OCI-LY1 (cell line): ENCODE measurements around the gene SRP9.

Experiments used
- H2AFZ ChIP-seq: fragments of 200-600 bp; sonication (generic), shearing (Covaris generic); 2 replicates; pipeline ENCODE4 v1.6.0; 2014; ENCODE audit warnings: antibody characterized with exemption, mild to moderate bottlenecking, low read length
- H3F3A ChIP-seq: fragments of 200-600 bp; sonication (generic), shearing (Covaris generic); 2 replicates; pipeline ENCODE4 v1.6.0; 2014; ENCODE audit warnings: mild to moderate bottlenecking, antibody characterized with exemption, low read length, moderate library complexity; ENCODE audit not compliant: insufficient read depth
- H3K27ac ChIP-seq: fragments of 200-600 bp; sonication (generic); 2 replicates; pipeline ENCODE4 v1.5.1; 2014; ENCODE audit warnings: low read length, mixed run types, mild to moderate bottlenecking, low read depth; ENCODE audit not compliant: poor library complexity, severe bottlenecking
- H3K27me3 ChIP-seq: fragments of 200-600 bp; sonication (generic); 2 replicates; pipeline ENCODE4 v1.6.0; 2014; ENCODE audit warnings: antibody characterized with exemption, mild to moderate bottlenecking, low read length, moderate library complexity; ENCODE audit not compliant: insufficient read depth
- H3K36me3 ChIP-seq: fragments of 200-600 bp; sonication (generic); 2 replicates; pipeline ENCODE4 v1.6.1; 2014; ENCODE audit warnings: mild to moderate bottlenecking, antibody characterized with exemption, low read length, moderate library complexity, mixed read lengths; ENCODE audit not compliant: insufficient read depth
- H3K4me1 ChIP-seq: fragments of 200-600 bp; sonication (generic); 2 replicates; pipeline ENCODE4 v1.5.1; 2014; ENCODE audit warnings: mild to moderate bottlenecking, low read length, moderate library complexity; ENCODE audit not compliant: insufficient read depth, severe bottlenecking
- H3K4me2 ChIP-seq: fragments of 200-600 bp; sonication (generic), shearing (Covaris generic); 2 replicates; pipeline ENCODE4 v1.6.1; 2014; ENCODE audit warnings: low read length
- H3K4me3 ChIP-seq: fragments of 200-600 bp; sonication (generic); 2 replicates; pipeline ENCODE4 v1.5.1; 2014; ENCODE audit warnings: low read length, low read depth, mild to moderate bottlenecking, mixed read lengths; ENCODE audit not compliant: poor library complexity, severe bottlenecking
- H3K79me2 ChIP-seq: fragments of 200-600 bp; shearing (Covaris generic); 2 replicates; pipeline ENCODE4 v1.6.1; 2016; ENCODE audit warnings: mixed run types, low read length, mixed read lengths; ENCODE audit not compliant: insufficient read depth
- H3K9ac ChIP-seq: fragments of 200-600 bp; sonication (generic), shearing (Covaris generic); 2 replicates; pipeline ENCODE4 v1.6.1; 2014; ENCODE audit warnings: mild to moderate bottlenecking, low read length, mixed read lengths
- H3K9me2 ChIP-seq: fragments of 200-600 bp; sonication (generic), shearing (Covaris generic); 2 replicates; pipeline ENCODE4 v1.6.1; 2014; ENCODE audit warnings: low read depth, mild to moderate bottlenecking, low read length, mixed read lengths
- H3K9me3 ChIP-seq: fragments of 200-600 bp; shearing (Covaris generic); 2 replicates; pipeline ENCODE4 v1.6.1; 2014; ENCODE audit warnings: low read length, mixed read lengths
- H4K20me1 ChIP-seq: fragments of 200-600 bp; sonication (generic), shearing (Covaris generic); 2 replicates; pipeline ENCODE4 v1.6.0; 2016; ENCODE audit warnings: mild to moderate bottlenecking, low read length; ENCODE audit not compliant: insufficient read depth
- CTCF ChIP-seq: fragments of 200-600 bp; sonication (generic), shearing (Covaris generic); IDR thresholded peaks from 2 replicates; pipeline ENCODE4 v1.5.1; 2017; ENCODE audit warnings: mild to moderate bottlenecking, antibody characterized with exemption, low read length, moderate library complexity, mixed read lengths
- EZH2 ChIP-seq: fragments of 200-600 bp; sonication (generic), shearing (Covaris generic); IDR thresholded peaks from 2 replicates; pipeline ENCODE4 v1.8.0; 2017; ENCODE audit warnings: borderline replicate concordance, mixed run types, mild to moderate bottlenecking, antibody characterized with exemption, low read length, moderate library complexity, mixed read lengths

SRP9 gene

DNA sequence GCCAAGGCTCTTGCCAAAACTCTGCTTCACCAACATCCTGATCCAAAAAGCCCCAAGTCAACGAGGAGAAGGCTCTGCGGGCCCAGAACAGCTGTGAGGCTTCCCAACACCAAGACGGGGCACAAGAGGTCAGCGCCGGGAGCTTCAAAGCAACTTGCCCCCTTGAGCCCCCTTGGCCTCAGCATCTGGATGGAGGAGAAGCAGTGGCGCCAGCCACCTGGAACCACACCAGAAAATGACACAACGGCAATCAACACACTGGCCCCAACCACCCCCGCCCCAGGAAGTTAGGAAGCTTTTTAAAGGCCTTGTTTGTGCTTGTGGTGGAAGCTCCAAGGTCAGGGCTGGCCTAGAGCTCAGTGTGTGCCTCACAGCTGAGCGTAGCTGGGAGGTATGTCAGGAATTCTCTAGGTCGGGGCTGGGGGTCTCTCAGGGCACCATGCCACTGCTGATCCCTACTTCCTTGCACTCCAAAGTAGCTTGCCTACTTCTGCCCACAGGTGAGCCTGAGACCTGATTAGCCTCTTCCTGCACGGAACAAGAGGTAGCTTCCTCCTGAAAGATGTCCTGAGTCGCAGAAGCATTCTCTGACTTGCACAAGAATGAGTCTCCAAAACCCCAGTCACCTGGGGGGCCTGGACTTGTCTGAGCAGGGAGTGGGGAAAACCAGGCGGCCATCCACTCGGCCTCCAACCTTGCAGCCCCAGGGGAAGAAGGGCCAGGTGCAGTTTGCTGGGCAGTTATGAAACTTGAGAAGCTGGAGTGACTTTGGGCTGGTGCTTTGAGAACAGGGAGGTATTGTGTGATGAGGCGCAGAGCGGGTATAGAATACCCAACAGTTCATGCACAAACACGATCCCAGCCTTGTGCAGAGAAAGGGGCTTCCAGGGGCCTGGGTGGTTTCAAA lies 9.7 kb upstream of the SRP9 start:
- no peaks in the 10 kb centered on the region for H3K36me3 ChIP-seq
- no peaks in the 10 kb centered on the region for H3K79me2 ChIP-seq
- H2AFZ ChIP-seq: no peak overlapping the region
- H3K4me3 ChIP-seq: no peak overlapping the region
- H3K4me1 ChIP-seq: no peaks in the 10 kb centered on the region
- no peaks in the 10 kb centered on the region; the same call in 1 of the 2 replicates for H3K27me3 ChIP-seq
- no peaks in the 10 kb centered on the region for H3K9me2 ChIP-seq
- no peaks in the 10 kb centered on the region for H4K20me1 ChIP-seq
- no peak overlapping the region for H3K27ac ChIP-seq
- no peak overlapping the region for H3K9ac ChIP-seq
- no peak for TF ChIP-seq CTCF
- TF ChIP-seq EZH2: no peak
- no peaks in the 10 kb centered on the region for H3K9me3 ChIP-seq
- no peaks in the 10 kb centered on the region for H3F3A ChIP-seq
- H3K4me2 ChIP-seq: no peak overlapping the region

GRCh38 chr1:225768662-225769426 lies 8.8 kb upstream of the SRP9 start:
- H3K27me3 ChIP-seq: no peaks in the 10 kb centered on the region; the same call in 1 of the 2 replicates
- H3K36me3 ChIP-seq: no peaks in the 10 kb centered on the region
- no peak overlapping the region for H3K9ac ChIP-seq
- H3K4me3 ChIP-seq: no peak overlapping the region
- no peak overlapping the region for H3K27ac ChIP-seq
- no peaks in the 10 kb centered on the region for H3F3A ChIP-seq
- H4K20me1 ChIP-seq: no peaks in the 10 kb centered on the region
- no peaks in the 10 kb centered on the region for H3K9me3 ChIP-seq
- no peak overlapping the region for H2AFZ ChIP-seq
- no peak overlapping the region for H3K4me2 ChIP-seq
- H3K79me2 ChIP-seq: no peaks in the 10 kb centered on the region
- no peaks in the 10 kb centered on the region for H3K4me1 ChIP-seq
- TF ChIP-seq EZH2 (no peak), CTCF (no peak)
- no peaks in the 10 kb centered on the region for H3K9me2 ChIP-seq

DNA sequence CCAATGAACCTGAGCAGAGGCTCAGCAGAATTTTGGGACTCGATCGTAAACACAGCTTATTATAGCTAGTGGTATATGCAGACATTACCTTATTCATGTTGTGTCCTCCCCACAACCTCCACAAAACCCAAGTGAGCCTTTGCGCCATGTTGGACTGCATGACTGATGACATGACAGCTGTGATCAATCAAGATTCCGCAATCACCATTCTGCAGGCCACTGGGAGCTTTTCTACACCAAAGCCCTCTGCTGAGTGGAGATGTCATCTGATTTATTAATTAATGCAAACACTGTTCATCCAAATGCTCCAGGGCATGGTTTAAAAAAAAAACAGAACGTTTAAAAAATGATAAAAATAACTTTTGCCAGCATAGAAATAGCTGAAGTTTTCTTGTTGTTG lies 7.9 kb upstream of the SRP9 start:
- no peak overlapping the region for H3K9ac ChIP-seq
- H3K9me2 ChIP-seq: no peaks in the 10 kb centered on the region
- no peaks in the 10 kb centered on the region for H3F3A ChIP-seq
- H3K36me3 ChIP-seq: no peaks in the 10 kb centered on the region
- no peaks in the 10 kb centered on the region for H3K9me3 ChIP-seq
- no peaks in the 10 kb centered on the region for H3K79me2 ChIP-seq
- no peak overlapping the region for H2AFZ ChIP-seq
- H4K20me1 ChIP-seq: no peaks in the 10 kb centered on the region
- no peak overlapping the region for H3K4me2 ChIP-seq
- no peak overlapping the region for H3K27ac ChIP-seq
- H3K27me3 ChIP-seq: no peaks in the 10 kb centered on the region; the same call in 1 of the 2 replicates
- no peaks in the 10 kb centered on the region for H3K4me1 ChIP-seq
- TF ChIP-seq CTCF (no peak), EZH2 (no peak)
- H3K4me3 ChIP-seq: no peak overlapping the region
